Chondrocyte (in vitro differentiated cells): ENCODE results near the gene ANO1. TPM values are rescaled to one million over a fixed set of nuclear protein-coding genes. Genes with fewer than 3 reads are reported as not detected.

Experiments
- DNase-seq: peaks from one replicate; pipeline ENCODE4 v3.0.0; 2021; ENCODE audit warnings: mixed read lengths, low spot score
- H3K27ac Mint-ChIP-seq: one replicate; pipeline ENCODE4 v1.8.0; 2021; ENCODE audit warnings: mild to moderate bottlenecking, moderate library complexity, mixed read lengths; ENCODE audit not compliant: unreplicated experiment
- H3K27me3 Mint-ChIP-seq: 2 replicates; pipeline ENCODE4 v1.8.0; 2021; ENCODE audit warnings: low read depth, mixed read lengths
- H3K36me3 Mint-ChIP-seq: 2 replicates; pipeline ENCODE4 v1.8.0; 2021; ENCODE audit warnings: low read depth, mixed read lengths
- H3K4me1 Mint-ChIP-seq: 2 replicates; pipeline ENCODE4 v1.8.0; 2021; ENCODE audit warnings: low read depth, mild to moderate bottlenecking, mixed read lengths
- H3K4me3 Mint-ChIP-seq: one replicate; pipeline ENCODE4 v1.8.0; 2021; ENCODE audit warnings: mild to moderate bottlenecking, moderate library complexity, mixed read lengths; ENCODE audit not compliant: unreplicated experiment
- H3K9me3 Mint-ChIP-seq: 2 replicates; pipeline ENCODE4 v1.8.0; 2021; ENCODE audit warnings: low read depth, mixed read lengths
- CTCF ChIP-seq: fragments of 200-600 bp; sonication (generic); IDR thresholded peaks from 2 replicates; pipeline ENCODE4 v1.5.0; 2021; ENCODE audit warnings: antibody characterized with exemption, mild to moderate bottlenecking, moderate library complexity
- total RNA-seq: library from RNA; stranded (reverse); gene quantifications from 3 replicates; pipeline ENCODE4 v1.2.1, GENCODE V29; 2021

Gene ANO1
- total RNA-seq, 1 donor from 2014 or later, result 1.5 TPM

- Mint-ChIP-seq H3K4me3 (no peak overlapping the region), H3K4me1 (no peaks in the 10 kb centered on the region), H3K36me3 (no peaks in the 10 kb centered on the region), H3K27me3 (peaks cover 49% of the 10 kb centered on the region), H3K27ac (no peak overlapping the region), H3K9me3 (no peaks in the 10 kb centered on the region)
- TF ChIP-seq CTCF, result no peak
- peak; percentile 86 for DNase-seq
Observed at GRCh38 chr11:70078781-70079616, 882 bp downstream of the ANO1 start.

- Mint-ChIP-seq H3K4me3 (no peak overlapping the region), H3K36me3 (no peaks in the 10 kb centered on the region)
Observed at GRCh38 chr11:70079691-70080090, 1.6 kb downstream of the ANO1 start.

GRCh38 chr11:70080763-70081162 is 2.6 kb downstream of the ANO1 start:
- H3K27ac Mint-ChIP-seq, result no peak overlapping the region
- H3K4me1 Mint-ChIP-seq, result no peaks in the 10 kb centered on the region
- DNase-seq, result peak; percentile 65
- no peak overlapping the region for H3K4me3 Mint-ChIP-seq
- TF ChIP-seq CTCF, result no peak
- peaks cover 35% of the 10 kb centered on the region for H3K27me3 Mint-ChIP-seq
- H3K36me3 Mint-ChIP-seq, result no peaks in the 10 kb centered on the region
- no peaks in the 10 kb centered on the region for H3K9me3 Mint-ChIP-seq

More at GRCh38 chr11:70079691-70080090, 1.6 kb downstream of the ANO1 start:
- Mint-ChIP-seq H3K27me3 (peaks cover 45% of the 10 kb centered on the region), H3K9me3 (no peaks in the 10 kb centered on the region), H3K27ac (no peak overlapping the region), H3K4me1 (no peaks in the 10 kb centered on the region)
- no peak for TF ChIP-seq CTCF
- DNase-seq, result peak; percentile 47

GRCh38 chr11:70082829-70083228 is 4.7 kb downstream of the ANO1 start:
- TF ChIP-seq CTCF, result peak; percentile 53
- no peaks in the 10 kb centered on the region for H3K9me3 Mint-ChIP-seq
- DNase-seq, result no peak
- no peak overlapping the region for H3K27ac Mint-ChIP-seq
- no peaks in the 10 kb centered on the region for H3K36me3 Mint-ChIP-seq
- peaks cover 28% of the 10 kb centered on the region for H3K27me3 Mint-ChIP-seq
- H3K4me3 Mint-ChIP-seq, result no peak overlapping the region
- H3K4me1 Mint-ChIP-seq, result no peaks in the 10 kb centered on the region

GRCh38 chr11:70084046-70084984 is 6.2 kb downstream of the ANO1 start:
- DNase-seq, result no peak
- Mint-ChIP-seq H3K27me3 (peaks cover 34% of the 10 kb centered on the region), H3K36me3 (no peaks in the 10 kb centered on the region), H3K9me3 (no peaks in the 10 kb centered on the region), H3K4me3 (no peak overlapping the region), H3K27ac (no peak overlapping the region), H3K4me1 (no peaks in the 10 kb centered on the region)
- no peak for TF ChIP-seq CTCF
